IMR-90 (cell line): ENCODE results near the gene PLEKHG2. TPM values are rescaled to one million over a fixed set of nuclear protein-coding genes. Genes with fewer than 3 reads are reported as not detected.

Source experiments
- ATAC-seq: fragments of 200-7000 bp; cut with Tn5 transposase; 2 replicates; pipeline ENCODE4 v1.9.1; 2020; ENCODE audit warnings: low read depth, mild to moderate bottlenecking, moderate library complexity
- BruUV-seq: library from RNA; stranded (reverse); fragments of 400-500 nt; replicated peaks from 2 replicates; lab custom pipeline; 2021; lab: Mats Ljungman, UMichigan
- CTCF ChIA-PET: fragments of 300-600 bp; formaldehyde crosslinking; extraction: SDS; loops from one replicate; lab custom pipeline; 2021; ENCODE audit warnings: antibody characterized with exemption; lab: Yijun Ruan, JAX
- POLR2A ChIA-PET: fragments of 300-600 bp; sonication (Branson Sonifier 250); formaldehyde crosslinking; loops from one replicate; lab custom pipeline; 2022; ENCODE audit warnings: antibody characterized with exemption; ENCODE audit not compliant: unreplicated experiment; lab: Charles Lee
- DNase-seq: peaks from one replicate; pipeline ENCODE4 v3.0.0; 2013
- H2AFZ ChIP-seq: replicated peaks from 2 replicates; pipeline ENCODE3; 2013; ENCODE audit warnings: low read length, mild to moderate bottlenecking; ENCODE audit not compliant: poor library complexity
- H2AK5ac ChIP-seq: 2 replicates; pipeline ENCODE4 v1.6.1; 2013; ENCODE audit warnings: low read depth, low read length, inconsistent platforms
- H2AK9ac ChIP-seq: replicated peaks from 2 replicates; pipeline ENCODE3; 2013; ENCODE audit warnings: mild to moderate bottlenecking, low read depth, low read length, moderate library complexity; ENCODE audit not compliant: poor library complexity
- H2BK120ac ChIP-seq: 2 replicates; pipeline ENCODE4 v1.6.1; 2013; ENCODE audit warnings: low read depth, low read length, inconsistent platforms
- H2BK15ac ChIP-seq: 3 replicates; pipeline ENCODE4 v1.6.1; 2013; ENCODE audit warnings: low read depth, low read length, inconsistent platforms
- H2BK20ac ChIP-seq: 2 replicates; pipeline ENCODE4 v1.6.1; 2013; ENCODE audit warnings: low read depth, mild to moderate bottlenecking, inconsistent platforms, low read length, moderate library complexity
- H2BK5ac ChIP-seq: 2 replicates; pipeline ENCODE4 v1.6.1; 2013; ENCODE audit warnings: mild to moderate bottlenecking, low read depth, low read length, inconsistent platforms; ENCODE audit not compliant: poor library complexity, severe bottlenecking
- H3K14ac ChIP-seq: replicated peaks from 2 replicates; pipeline ENCODE4 v1.6.1; 2013; ENCODE audit warnings: low read depth, low read length, inconsistent platforms
- H3K18ac ChIP-seq: 2 replicates; pipeline ENCODE4 v1.6.1; 2013; ENCODE audit warnings: low read depth, low read length, control low read depth
- H3K23ac ChIP-seq: 2 replicates; pipeline ENCODE4 v1.6.1; 2013; ENCODE audit warnings: low read depth, low read length, inconsistent platforms
- H3K27ac ChIP-seq: 2 replicates; pipeline ENCODE4 v1.5.1; 2013; ENCODE audit warnings: mild to moderate bottlenecking, control low read depth, low read length; ENCODE audit not compliant: insufficient read depth
- H3K27me3 ChIP-seq: 2 replicates; pipeline ENCODE4 v1.6.1; 2013; ENCODE audit warnings: low read length; ENCODE audit not compliant: control insufficient read depth, insufficient read depth
- H3K36me3 ChIP-seq: 2 replicates; pipeline ENCODE4 v1.6.1; 2013; ENCODE audit warnings: low read length, mixed read lengths; ENCODE audit not compliant: control insufficient read depth, insufficient read depth
- H3K4ac ChIP-seq: 2 replicates; pipeline ENCODE4 v1.6.1; 2013; ENCODE audit warnings: low read depth, low read length, inconsistent platforms
- H3K4me1 ChIP-seq: 2 replicates; pipeline ENCODE4 v1.6.1; 2013; ENCODE audit warnings: low read length, mixed read lengths; ENCODE audit not compliant: control insufficient read depth, insufficient read depth
- H3K4me2 ChIP-seq: 2 replicates; pipeline ENCODE4 v1.6.1; 2013; ENCODE audit warnings: low read depth, mild to moderate bottlenecking, control low read depth, low read length, moderate library complexity
- H3K4me3 ChIP-seq: 2 replicates; pipeline ENCODE4 v1.5.1; 2013; ENCODE audit warnings: low read depth, mild to moderate bottlenecking, control low read depth, low read length, moderate library complexity; ENCODE audit not compliant: insufficient read depth
- H3K56ac ChIP-seq: 2 replicates; pipeline ENCODE4 v1.6.1; 2013; ENCODE audit warnings: low read length, inconsistent platforms; ENCODE audit not compliant: insufficient read depth; ENCODE audit errors: extremely low read depth
- H3K79me1 ChIP-seq, 2 experiments: 2 replicates each; pipeline ENCODE4 v1.6.1; 2013; ENCODE audit warnings: low read length in 2 of 2, inconsistent platforms in 1 of 2, low read depth in 1 of 2
- H3K9ac ChIP-seq: 2 replicates; pipeline ENCODE4 v1.6.1; 2013; ENCODE audit warnings: low read depth, low read length, control low read depth
- H3K9me1 ChIP-seq: 2 replicates; pipeline ENCODE4 v1.6.1; 2013; ENCODE audit warnings: low read length, inconsistent platforms; ENCODE audit not compliant: insufficient read depth
- H3K9me3 ChIP-seq: 2 replicates; pipeline ENCODE4 v1.6.1; 2013; ENCODE audit warnings: low read length; ENCODE audit not compliant: control insufficient read depth, insufficient read depth
- H4K20me1 ChIP-seq: 2 replicates; pipeline ENCODE4 v1.6.1; 2013; ENCODE audit warnings: low read length, inconsistent platforms; ENCODE audit not compliant: insufficient read depth
- H4K5ac ChIP-seq: 2 replicates; pipeline ENCODE4 v1.6.1; 2013; ENCODE audit warnings: mild to moderate bottlenecking, low read depth, low read length, control low read depth
- H4K8ac ChIP-seq, 2 experiments: 2 replicates each; pipeline ENCODE4 v1.6.1; 2013; ENCODE audit warnings: low read depth in 2 of 2, low read length in 2 of 2, control low read depth in 1 of 2, inconsistent platforms in 1 of 2
- H4K91ac ChIP-seq: 2 replicates; pipeline ENCODE4 v1.6.1; 2013; ENCODE audit warnings: low read depth, low read length, inconsistent platforms; ENCODE audit not compliant: insufficient read depth
- CHD1 ChIP-seq: IDR thresholded peaks from 2 replicates; pipeline ENCODE4 v1.6.1; 2012; ENCODE audit warnings: low read depth, low read length, improper control_type of control experiment
- FOS ChIP-seq: fragments of 150-350 bp; IDR thresholded peaks from 2 replicates; pipeline ENCODE4 v1.6.1; 2016; ENCODE audit warnings: low read depth, low read length
- RAD21 ChIP-seq: IDR thresholded peaks from 2 replicates; pipeline ENCODE4 v1.6.1; 2012; ENCODE audit warnings: low read length, improper control_type of control experiment
- WGBS, 2 experiments: methylation state at CpG; one replicate each; pipeline versions ENCODE4 v1.1.5 to v1.1.7; 2013; ENCODE audit warnings: missing lambda C conversion rate in 2 of 2; ENCODE audit not compliant: insufficient read length in 1 of 2; ENCODE audit errors: extremely low coverage in 2 of 2; 5-methylcytosine and 5-hydroxymethylcytosine counted together
- dilution Hi-C: fragments of 300-500 bp; cut with HindIII; formaldehyde crosslinking; loops from one replicate; pipeline ENCODE4 v1.14.3; 2018; ENCODE audit warnings: low sequenced_read_pairs; ENCODE audit not compliant: unreplicated experiment
- in situ Hi-C: fragments of 300-500 bp; cut with MboI; formaldehyde crosslinking; loops from 3 replicates; pipeline ENCODE4 v1.14.3; 2019; ENCODE audit warnings: low sequenced_read_pairs, inconsistent platforms, mixed read lengths
- intact Hi-C: fragments of 100-400 bp; cut with micrococcal nuclease; formaldehyde crosslinking; loops from 2 replicates; pipeline ENCODE4 v1.10.0; 2022
- polyA plus RNA-seq, 3 experiments: library from polyadenylated mRNA; depleted of rRNA; stranded (reverse); fragments of >200 nt; gene quantifications; 2 replicates each; pipeline ENCODE4 v1.2.3, GENCODE V29; 2012; ENCODE audit warnings: low replicate concordance in 1 of 3
- total RNA-seq: library from RNA; depleted of rRNA; stranded (reverse); fragments of >200 nt; gene quantifications from 2 replicates; pipeline ENCODE4 v1.2.3, GENCODE V29; 2012

PLEKHG2 gene
- total and polyA plus RNA-seq, 2 of the 4 experiments (the other 2 are of a cell fraction), result 6.5 to 28.3 TPM

DNA sequence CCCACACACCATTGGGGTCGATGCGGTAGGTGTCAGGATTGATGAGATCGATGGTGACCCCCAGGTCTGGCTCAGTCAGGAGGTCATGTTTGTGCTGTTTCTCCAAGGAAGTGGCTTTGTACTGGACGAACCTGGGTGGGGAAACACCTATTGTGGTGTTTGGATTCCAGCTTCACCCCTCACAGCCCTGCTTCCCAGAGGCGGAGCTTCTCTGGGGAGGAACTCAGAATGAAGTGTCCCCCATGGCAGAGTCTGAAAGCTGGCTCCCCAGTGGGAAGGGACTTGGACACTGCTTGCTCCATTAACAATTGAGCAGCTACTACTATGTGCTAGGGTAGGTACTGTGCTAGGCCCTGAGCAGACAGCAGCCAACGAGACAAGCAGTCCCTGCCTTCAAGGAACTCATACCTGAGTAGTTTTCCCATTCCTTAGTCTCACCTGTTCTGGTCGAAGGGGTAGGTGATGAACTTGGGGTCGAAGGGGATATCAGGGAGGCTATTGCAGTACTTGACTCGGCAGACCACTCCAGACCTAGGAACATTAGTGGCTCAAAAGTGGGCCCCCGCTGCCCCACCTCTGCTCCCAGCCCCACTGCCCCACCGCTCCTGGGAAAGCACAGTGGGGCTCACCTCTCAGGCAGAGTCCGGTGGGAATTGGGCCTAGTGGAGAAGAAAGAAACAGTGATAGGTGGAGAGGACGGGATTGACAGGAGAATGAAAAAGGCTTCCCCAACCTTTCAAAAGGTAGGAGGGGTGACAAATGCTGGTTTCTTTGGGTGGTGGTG lies 22.6 kb upstream of the PLEKHG2 start (continued):
- TF ChIP-seq RAD21 (no peak), CHD1 (no peak)

DNA sequence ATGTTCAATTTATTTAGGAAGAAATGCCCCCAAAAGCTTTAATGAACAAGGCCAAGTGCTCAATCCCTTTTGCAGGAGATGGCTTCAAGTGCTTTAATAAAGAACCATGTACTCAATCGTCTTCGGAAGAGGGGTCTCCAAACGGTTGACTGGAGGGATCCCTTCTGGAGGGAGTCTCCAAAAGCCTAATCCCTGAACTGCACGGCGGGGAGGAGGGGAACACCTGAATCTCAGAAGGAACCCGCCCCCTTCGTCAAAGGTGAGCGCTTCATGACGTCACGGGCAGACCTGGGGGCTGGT lies 22.1 kb upstream of the PLEKHG2 start:
- Histone ChIP-seq H3K9me3 (no peaks in the 10 kb centered on the region), H3K79me1 (peaks cover 34 to 55% of the 10 kb centered on the region in 2 experiments), H3K14ac (peak overlapping the region; percentile 93), H2BK120ac (peak overlapping the region; percentile 70; the same call in 1 of the 2 replicates), H3K4ac (peak overlapping the region; percentile 93), H4K91ac (peak overlapping the region; percentile 94), H2BK5ac (peak overlapping the region; percentile 93), H4K5ac (peak overlapping the region; percentile 53), H2BK20ac (no peak overlapping the region), H2AK9ac (peak overlapping the region; percentile 100), H3K23ac (peak overlapping the region; percentile 73), H3K4me3 (peak overlapping the region; percentile 64), H3K4me1 (peaks cover 12% of the 10 kb centered on the region), H3K27me3 (no peaks in the 10 kb centered on the region), H4K20me1 (no peaks in the 10 kb centered on the region), H2AK5ac (peak overlapping the region; percentile 97), H3K4me2 (peak overlapping the region; percentile 88), H3K36me3 (peaks cover 46% of the 10 kb centered on the region), H3K9ac (peak overlapping the region; percentile 87), H3K9me1 (peaks cover 15% of the 10 kb centered on the region; the same call in 1 of the 2 replicates), H2BK15ac (no peak overlapping the region), H3K56ac (peak overlapping the region; percentile 84), H3K18ac (peak overlapping the region; percentile 51; the same call in 1 of the 2 replicates), H3K27ac (peak overlapping the region; percentile 92), H2AFZ (peak overlapping the region; percentile 96), H4K8ac (peak overlapping the region; percentile 38 to 92)
- CTCF ChIA-PET, result interaction anchor here (0.6 kb wide), 1 partner anchor 30 kb away, joined by 3 read pairs; no protein-coding TSS in a partner anchor
- 0% methylated on average over 5 of the region's 10 CpGs; no CpG with 5 or more reads in 1 of the 2 experiments for WGBS, 2 experiments
- dilution Hi-C loops (no loop called here), intact Hi-C loops (loop anchor here (2.0 kb wide), 1 partner anchor 48 kb away; the partner anchor contains the start of gene SAMD4B), in situ Hi-C loops (no loop called here)
- BruUV-seq, result no TSS peak
- DNase-seq (no peak), ATAC-seq (no peak)
- TF ChIP-seq FOS, result no peak
- POLR2A ChIA-PET, result interaction anchor here (1.5 kb wide), 1 partner anchor 46 kb away, joined by 5 read pairs; the partner anchor contains the start of gene RPS16
